Stimulated activated CD4-positive, alpha-beta T cell treated with anti-CD3 and anti-CD28 coated beads, Interleukin-4, amount 100 ng/mL, for 4 hours (primary cell): ENCODE results near the gene UNC5B.
A peak's percentile ranks its signal among the peaks of the same experiment; 100 is the strongest.
"Not testable (repeated sequence)": the region's sequence is repeated elsewhere in the genome, so short reads cannot be mapped to it uniquely, and the experiment has no call there.

Source experiments
- DNase-seq, 2 experiments: peaks; one replicate each; pipeline ENCODE4 v3.0.0-alpha.2; 2020

Gene UNC5B

DNA sequence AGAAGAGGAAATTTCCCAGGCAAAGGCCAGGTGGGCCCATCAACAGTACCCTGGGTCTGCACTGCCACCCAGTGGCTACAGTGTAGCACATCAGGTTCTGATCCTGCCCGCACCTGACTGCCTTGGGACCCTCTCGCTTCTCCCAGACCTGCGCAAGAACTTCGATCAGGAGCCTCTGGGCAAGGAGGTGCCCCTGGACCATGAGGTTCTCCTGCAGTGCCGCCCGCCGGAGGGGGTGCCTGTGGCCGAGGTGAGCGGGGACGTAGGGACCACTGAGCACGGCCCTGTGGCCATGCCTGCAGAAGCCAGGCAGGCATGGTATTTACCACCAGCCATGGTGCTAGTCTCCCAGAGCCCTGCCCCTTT, 72.8 kb downstream of the UNC5B start:
- peak in 1 of 2 experiments; percentile 26 for DNase-seq

GRCh38 chr10:71285986-71286385, 73.6 kb downstream of the UNC5B start:
- no peak for DNase-seq

DNA sequence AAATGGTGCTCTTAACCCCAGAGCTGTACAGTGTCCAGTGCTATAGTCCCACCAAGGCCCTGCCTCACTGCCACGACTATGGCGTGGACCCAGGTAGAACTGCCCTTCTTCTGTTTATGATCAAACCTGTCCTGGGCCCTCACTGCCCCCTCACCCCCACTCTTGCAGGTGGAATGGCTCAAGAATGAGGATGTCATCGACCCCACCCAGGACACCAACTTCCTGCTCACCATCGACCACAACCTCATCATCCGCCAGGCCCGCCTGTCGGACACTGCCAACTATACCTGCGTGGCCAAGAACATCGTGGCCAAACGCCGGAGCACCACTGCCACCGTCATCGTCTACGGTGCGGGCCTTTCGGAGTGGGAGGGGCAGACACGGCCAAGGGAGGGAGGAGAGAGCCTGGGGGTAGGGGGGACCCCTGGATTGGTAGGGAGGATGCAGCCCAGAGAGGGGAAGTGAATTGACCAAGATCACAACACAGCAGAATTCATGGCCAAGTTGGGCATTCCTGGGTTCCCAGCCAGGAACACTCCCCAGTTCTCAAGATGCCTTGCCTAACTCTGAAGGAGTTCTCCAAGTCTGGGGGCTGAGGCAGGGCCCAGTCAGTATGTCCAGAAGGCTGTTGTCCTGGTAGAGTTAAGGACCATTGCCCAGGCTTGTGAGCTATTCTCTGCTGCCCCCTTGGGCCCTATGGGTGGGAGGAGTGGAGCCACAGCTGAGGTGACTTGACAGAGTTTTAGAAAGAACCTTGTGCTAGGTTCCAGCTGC, 74.3 kb downstream of the UNC5B start:
- no peak for DNase-seq

GRCh38 chr10:71287456-71287855, 75.1 kb downstream of the UNC5B start:
- DNase-seq, result no peak

GRCh38 chr10:71288461-71288860, 76.1 kb downstream of the UNC5B start:
- DNase-seq, result no peak

GRCh38 chr10:71289421-71290130, 77.2 kb downstream of the UNC5B start:
- DNase-seq, result no peak

GRCh38 chr10:71290331-71290730, 78.0 kb downstream of the UNC5B start:
- DNase-seq, result no peak

- DNase-seq, result no peak
Measured at GRCh38 chr10:71290806-71291527, 78.6 kb downstream of the UNC5B start.

DNA sequence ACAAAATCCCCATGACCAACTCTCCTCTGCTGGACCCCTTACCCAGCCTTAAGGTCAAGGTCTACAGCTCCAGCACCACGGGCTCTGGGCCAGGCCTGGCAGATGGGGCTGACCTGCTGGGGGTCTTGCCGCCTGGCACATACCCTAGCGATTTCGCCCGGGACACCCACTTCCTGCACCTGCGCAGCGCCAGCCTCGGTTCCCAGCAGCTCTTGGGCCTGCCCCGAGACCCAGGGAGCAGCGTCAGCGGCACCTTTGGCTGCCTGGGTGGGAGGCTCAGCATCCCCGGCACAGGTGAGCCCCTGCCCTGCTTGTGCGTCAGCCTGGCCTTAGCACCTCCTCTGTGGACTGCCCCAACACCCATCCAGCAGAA, 79.1 kb downstream of the UNC5B start:
- DNase-seq, result no peak

DNA sequence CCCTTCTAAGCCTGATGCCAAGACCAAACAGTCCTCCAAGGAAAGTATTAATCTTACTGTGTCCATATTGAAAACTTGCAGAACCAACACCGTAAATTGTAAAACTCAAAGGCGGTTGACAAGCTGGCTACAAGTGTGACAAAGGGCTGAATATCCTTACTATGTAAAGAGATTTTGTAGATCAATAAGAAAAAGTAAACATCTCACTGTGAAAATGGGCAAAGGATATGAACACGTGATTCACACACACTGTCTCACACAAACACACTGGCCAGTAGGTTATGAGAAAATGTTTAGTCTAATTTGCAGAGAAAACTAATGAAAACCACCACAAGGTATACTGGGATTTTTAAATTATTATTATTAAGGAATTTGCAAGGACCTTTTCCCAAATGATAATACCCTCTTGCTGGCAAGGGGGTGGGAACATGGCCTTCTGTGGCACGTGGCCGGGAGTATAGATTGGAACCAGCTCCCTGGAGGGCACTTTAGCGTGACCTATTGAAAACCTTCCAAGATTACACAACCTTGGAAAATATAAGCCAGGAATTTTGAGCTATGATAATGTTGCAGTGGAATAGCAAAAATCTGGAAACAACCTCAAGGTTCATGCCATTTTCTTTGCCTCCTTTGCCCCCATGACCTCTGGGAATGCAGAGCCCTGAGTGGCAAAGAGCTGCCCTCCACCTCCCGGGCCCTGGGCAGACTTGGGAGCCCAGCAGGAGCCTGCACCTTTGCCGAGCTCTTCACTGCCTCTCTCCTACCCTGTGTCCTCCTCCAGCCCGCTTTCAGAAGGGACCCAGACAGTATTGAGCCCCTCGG, 80.5 kb downstream of the UNC5B start:
- no peak for DNase-seq

DNA sequence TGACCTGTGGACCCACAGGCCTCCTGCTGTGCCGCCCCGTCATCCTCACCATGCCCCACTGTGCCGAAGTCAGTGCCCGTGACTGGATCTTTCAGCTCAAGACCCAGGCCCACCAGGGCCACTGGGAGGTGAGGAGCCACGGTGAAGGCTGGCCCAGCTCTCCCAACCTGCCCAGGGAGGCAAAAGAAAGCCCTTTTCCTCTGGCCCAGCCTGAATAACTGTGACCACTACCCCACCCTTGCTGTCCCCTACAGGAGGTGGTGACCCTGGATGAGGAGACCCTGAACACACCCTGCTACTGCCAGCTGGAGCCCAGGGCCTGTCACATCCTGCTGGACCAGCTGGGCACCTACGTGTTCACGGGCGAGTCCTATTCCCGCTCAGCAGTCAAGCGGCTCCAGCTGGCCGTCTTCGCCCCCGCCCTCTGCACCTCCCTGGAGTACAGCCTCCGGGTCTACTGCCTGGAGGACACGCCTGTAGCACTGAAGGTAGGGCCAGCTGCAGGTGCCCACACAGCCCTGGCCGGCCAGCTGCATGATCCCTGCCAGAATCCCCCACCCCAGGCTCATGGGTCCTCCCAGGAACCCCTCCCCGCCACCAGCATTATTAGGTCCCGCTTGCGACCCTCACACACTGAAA, 81.2 kb downstream of the UNC5B start:
- no peak for DNase-seq

DNA sequence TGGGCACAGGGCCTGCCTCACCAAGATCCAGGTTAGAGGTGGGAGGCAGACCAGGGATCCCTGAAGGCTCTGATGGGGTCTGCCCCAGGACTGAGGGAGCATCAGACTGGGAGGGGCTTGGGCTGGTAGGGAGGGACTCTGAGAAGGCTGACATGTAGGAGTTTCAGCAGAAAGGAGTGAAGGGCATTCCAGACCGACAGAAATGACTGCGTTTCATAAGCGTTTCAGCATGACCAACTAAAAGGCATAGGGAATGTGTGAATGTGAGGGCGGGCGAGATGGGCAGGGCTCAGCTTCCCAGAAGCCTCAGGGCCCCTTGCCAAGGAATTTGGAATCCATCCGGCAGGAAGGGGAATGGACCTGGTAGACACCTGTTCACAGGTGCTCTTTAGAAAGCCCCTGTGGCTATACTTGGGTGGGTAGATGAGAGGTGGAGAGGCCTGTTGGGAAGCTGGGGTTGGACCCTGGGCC, 81.8 kb downstream of the UNC5B start:
- DNase-seq, result no peak

- no peak for DNase-seq
Measured at GRCh38 chr10:71294856-71295255, 82.5 kb downstream of the UNC5B start.

GRCh38 chr10:71295641-71296040, 83.3 kb downstream of the UNC5B start:
- no peak for DNase-seq

DNA sequence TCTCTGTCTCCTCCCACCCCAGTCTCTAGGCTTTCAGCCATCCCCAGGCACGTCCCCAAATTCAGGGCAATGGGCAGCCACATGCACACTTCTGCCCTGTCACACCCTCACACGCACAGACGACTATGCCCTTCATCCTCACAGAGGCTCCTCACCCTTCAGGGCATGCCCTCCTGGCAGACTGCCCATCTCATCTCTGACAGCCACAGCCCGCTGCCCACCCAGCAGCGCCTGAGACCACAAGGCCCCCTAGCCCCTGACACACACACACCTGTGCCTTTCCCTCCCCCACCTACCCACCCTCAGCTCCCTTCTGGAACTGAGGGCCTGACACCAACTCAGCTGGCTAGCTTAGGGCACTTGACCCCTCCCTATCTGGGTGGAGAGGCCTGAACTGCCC, 83.7 kb downstream of the UNC5B start:
- no peak for DNase-seq

DNA sequence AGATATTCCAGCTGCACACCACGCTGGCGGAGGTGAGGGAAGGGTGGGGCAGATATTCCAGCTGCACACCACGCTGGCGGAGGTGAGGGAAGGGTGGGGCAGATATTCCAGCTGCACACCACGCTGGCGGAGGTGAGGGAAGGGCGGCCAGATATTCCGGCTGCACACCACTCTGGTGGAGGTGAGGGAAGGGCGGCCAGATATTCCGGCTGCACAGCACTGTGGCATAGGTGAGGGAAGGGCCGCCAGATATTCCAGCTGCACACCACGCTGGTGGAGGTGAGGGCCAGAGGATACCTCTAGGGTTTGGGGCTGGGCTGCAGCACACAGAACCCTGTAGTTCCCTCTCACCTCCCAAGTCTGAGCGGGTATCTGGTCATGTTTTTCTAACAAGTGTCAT, 84.4 kb downstream of the UNC5B start:
- not testable (repeated sequence) for DNase-seq

GRCh38 chr10:71297343-71297742, 85.0 kb downstream of the UNC5B start:
- DNase-seq, result no peak

DNA sequence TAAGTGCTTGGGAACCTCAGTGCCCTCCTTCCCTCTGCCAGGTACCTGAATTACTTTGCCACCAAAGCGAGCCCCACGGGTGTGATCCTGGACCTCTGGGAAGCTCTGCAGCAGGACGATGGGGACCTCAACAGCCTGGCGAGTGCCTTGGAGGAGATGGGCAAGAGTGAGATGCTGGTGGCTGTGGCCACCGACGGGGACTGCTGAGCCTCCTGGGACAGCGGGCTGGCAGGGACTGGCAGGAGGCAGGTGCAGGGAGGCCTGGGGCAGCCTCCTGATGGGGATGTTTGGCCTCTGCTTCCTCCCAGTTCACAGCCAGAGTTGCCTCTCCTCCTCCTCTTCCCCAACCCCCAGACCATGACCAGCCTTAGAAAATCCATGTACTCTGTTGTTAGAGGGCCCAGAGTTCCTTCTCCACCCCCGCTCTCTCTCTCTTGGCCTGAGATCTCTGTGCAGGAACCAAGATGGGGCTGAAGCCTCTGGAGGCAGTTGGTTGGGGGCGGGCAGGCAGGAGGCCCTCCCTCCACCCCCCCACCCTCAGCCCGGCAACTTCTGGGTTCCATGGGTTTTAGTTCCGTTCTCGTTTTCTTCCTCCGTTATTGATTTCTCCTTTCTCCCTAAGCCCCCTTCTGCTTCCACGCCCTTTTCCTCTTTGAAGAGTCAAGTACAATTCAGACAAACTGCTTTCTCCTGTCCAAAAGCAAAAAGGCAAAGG, 86.9 kb downstream of the UNC5B start:
- DNase-seq, result no peak

DNA sequence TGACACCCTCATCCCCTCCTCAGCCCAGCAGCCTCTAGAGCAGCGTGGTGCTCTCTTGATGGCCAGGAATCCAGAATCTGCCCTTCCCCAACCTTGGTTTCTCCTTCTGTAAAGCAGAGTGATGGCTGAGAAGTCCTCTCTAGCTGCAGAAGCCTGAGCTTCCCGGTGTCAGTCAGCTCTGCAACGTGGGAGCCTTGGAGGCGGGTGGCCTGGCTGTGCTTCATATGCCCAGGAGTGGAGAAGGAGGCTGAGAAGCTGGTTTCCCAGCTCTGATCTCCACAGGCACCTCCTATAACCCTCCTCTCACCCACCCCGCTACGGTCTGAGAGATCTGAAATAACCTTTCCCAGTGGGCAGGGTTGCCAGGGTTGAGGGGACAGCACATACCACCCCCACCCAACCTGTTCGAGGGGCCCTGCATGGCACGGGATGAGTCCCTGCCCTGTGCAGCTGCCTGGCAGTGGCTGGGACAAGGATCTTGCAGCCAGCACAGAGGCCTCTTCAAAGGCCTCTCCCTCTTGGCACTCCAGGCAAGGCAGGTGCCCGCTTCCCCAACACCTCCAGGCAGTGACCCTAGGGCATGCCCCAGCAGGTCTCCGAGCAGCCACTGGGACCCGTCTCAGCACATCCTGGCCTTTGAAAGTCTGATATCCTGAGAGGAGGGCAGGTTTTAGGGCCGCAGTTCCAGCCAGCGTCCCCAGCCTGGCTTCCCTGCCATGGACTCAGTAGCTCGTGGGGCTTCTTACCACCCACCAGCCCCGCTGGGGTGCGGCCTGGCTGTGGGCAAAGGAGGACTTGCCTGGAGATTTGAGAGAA, 88.4 kb downstream of the UNC5B start:
- DNase-seq, result no peak

DNA sequence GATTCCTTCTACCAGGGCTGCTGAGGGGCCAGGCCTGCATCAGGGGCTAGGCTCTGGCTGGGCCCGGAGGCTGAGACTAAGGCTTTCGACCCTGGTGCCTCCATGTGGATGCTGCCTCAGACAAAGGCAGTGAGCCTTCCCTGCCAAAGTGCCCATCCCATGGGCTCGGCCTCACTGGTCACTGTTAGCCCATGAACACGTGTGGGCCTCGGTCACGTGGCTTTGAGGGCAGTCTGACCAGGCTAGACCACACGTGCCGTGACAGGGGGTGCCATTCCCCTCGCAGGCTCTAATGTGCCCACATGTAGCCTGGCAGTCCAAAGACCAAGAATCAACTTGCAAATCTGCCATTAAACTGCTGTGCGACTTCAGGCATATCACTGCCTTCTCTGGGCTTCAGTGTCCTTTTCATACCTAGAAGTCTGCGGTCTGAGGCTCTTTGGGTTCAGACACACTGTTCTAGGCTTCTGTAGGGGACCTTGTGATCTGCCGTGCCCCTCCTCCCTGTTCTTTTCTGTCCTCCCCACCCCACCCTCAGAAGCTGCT, 89.1 kb downstream of the UNC5B start:
- DNase-seq, result no peak

GRCh38 chr10:71302451-71302850, 90.1 kb downstream of the UNC5B start:
- no peak for DNase-seq
